SU-DHL-6 (cell line): ENCODE measurements around the gene TM2D3.

Source experiments
- CTCF ChIP-seq: fragments of 200-600 bp; sonication (generic); IDR thresholded peaks from one replicate; pipeline ENCODE4 v1.5.1; 2017; ENCODE audit warnings: antibody characterized with exemption, mild to moderate bottlenecking, low read length, moderate library complexity; ENCODE audit not compliant: insufficient read depth, poor library complexity, severe bottlenecking
- EZH2phosphoT487 ChIP-seq: fragments of 200-600 bp; sonication (generic), shearing (Covaris generic); conservative IDR thresholded peaks from 2 replicates; pipeline ENCODE4 v1.6.1; 2018; ENCODE audit warnings: mild to moderate bottlenecking, antibody characterized with exemption, low read length, moderate library complexity, mixed read lengths

DNA sequence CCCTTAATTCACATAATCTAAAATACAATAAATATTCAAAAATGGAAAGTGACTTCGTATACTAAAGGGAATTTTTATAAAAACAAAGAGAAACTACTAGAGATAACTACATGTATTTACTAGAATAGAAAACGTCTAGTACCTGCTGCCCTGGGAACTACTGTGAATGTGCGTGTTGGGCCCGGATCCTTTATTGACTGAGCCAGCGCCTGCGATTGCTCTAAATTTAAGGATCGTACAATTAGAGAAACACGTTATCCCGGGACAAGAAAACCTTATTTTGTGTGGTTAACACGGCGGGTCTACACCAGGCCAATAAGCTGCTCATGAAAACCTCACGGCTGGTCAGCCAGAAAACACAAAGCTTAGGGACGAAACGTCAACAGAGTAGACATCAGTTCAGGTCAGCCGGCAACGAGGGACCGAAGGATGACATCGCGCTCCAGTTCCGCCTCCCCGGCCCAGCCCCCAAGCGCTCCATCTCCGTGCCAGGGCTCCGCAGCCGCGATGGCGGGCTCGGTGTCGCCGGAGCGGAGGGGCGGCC lies 555 bp downstream of the TM2D3 start:
- TF ChIP-seq CTCF = no peak
- no peak for TF ChIP-seq EZH2phosphoT487
